SHP77 (cell line): ENCODE measurements around the gene RSKR.
A peak's percentile ranks its signal among the peaks of the same experiment; 100 is the strongest.
"Not testable (repeated sequence)": the region's sequence is repeated elsewhere in the genome, so short reads cannot be mapped to it uniquely, and the experiment has no call there.

Source experiments
- DNase-seq, 2 experiments: peaks; one replicate each; lab custom pipeline; 2025; lab: John Stamatoyannopoulos, UW

Gene RSKR, protein sequence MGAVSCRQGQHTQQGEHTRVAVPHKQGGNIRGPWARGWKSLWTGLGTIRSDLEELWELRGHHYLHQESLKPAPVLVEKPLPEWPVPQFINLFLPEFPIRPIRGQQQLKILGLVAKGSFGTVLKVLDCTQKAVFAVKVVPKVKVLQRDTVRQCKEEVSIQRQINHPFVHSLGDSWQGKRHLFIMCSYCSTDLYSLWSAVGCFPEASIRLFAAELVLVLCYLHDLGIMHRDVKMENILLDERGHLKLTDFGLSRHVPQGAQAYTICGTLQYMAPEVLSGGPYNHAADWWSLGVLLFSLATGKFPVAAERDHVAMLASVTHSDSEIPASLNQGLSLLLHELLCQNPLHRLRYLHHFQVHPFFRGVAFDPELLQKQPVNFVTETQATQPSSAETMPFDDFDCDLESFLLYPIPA

DNA sequence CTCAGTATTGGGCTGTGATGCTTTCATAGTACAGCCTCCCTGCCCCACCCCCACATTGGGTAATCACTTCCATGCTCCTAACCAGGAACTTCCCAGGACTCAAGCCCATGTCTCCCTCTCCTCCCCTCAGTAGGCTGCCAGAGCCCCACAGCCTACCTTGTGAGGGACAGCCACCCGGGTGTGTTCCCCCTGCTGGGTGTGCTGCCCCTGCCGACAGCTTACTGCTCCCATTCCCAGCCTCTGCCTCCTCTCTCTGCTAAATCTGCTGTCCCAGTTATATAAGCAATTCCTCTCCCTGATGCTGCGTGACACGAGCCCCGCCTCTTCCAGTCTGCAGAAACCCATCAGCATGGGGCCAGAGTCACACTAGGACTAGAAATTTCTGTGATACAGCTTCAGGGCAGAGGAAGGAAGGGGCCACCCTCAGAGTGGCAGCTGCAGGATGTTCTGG, at the start of gene RSKR:
RSKR (minus strand) TSS at position 255 of the 451 bp plus-strand sequence; CDS start at position 231, 24 bp downstream.
- no peak for DNase-seq

- no peak for DNase-seq
Observed at GRCh38 chr17:28663723-28664122, 49.7 kb upstream of the RSKR start.

GRCh38 chr17:28662527-28662829, 48.5 kb upstream of the RSKR start:
- DNase-seq = no peak

GRCh38 chr17:28661635-28662526, 47.9 kb upstream of the RSKR start, which contains the start of the genes SDF2 and SUPT6H:
Gene SDF2, minus strand, starts transcription at chr17:28661906. Its CDS starts 30 bp downstream, at chr17:28661876.
Gene SUPT6H, plus strand, starts transcription at chr17:28662205. Its CDS starts 11,197 bp downstream, at chr17:28673402.
- peak; percentile 80 to 85 for DNase-seq

GRCh38 chr17:28659497-28659881, 45.5 kb upstream of the RSKR start:
- DNase-seq = not testable (repeated sequence)

DNA sequence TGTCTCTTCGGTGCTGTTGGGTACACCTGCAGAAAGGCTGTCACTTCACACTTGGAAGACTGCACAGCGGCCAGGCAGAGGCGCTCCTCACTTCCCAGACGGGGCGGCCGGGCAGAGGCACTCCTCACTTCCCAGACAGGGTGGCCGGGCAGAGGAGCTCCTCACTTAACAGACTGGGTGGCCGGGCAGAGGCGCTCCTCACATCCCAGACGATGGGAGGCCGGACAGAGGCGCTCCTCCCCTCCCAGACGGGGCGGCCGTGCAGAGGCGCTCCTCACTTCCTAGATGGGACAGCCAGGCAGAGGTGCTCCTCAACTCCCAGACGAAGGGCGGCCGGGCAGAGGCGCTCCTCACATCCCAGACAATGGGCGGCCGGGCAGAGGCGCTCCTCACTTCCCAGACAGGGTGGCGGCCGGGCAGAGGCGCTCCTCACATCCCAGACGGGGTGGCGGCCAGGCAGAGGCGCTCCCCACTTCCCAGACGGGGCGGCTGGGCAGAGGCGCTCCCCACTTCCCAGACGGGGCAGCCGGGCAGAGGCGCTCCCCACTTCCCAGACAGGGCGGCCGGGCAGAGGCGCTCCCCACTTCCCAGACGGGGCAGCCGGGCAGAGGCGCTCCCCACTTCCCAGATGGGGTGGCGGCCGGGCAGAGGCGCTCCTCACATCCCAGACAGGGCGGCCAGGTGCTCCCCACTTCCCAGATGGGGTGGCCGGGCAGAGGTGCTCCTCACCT, 44.9 kb upstream of the RSKR start:
- not testable (repeated sequence) for DNase-seq

- DNase-seq = not testable (repeated sequence)
Observed at GRCh38 chr17:28658342-28658741, 44.4 kb upstream of the RSKR start.

GRCh38 chr17:28657756-28658155, 43.8 kb upstream of the RSKR start:
- no peak for DNase-seq

DNA sequence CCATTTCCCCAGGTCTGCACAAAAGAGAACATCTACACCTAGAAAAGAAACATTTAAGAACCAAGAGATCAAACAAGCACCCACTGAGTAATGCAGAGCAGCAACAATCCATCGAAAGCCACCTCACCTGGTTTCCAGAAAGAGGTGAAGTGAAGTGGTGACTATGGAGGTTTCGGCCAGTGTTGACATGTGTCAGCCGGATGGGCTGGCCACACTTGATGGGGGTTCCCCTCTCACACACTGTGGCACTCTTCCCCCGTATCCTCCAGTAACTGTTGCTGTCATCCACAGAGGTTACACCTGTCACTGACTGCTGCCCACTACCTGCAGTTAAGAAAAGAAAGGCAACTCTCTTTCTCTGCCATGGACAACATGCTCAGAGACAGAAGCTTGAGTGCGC, 41.2 kb upstream of the RSKR start:
- DNase-seq = no peak

DNA sequence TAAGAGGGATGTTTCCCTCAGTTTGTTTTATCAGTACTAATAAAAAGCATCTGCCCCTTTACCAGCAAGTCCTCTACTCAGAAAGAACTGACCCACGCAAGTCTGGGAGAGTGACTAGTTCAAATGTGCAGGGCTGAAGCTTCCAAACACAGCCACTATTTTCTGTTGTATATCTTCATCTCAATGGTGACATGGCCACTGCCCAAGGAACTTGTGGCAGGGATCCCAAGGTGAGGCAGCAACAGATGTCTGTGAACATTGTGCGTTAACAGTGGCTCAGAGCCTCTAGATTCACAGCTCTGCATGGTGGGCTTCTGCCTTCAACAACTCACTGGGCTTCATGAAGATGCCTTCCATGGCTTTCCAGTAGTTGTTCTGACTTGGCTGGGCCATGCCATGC, 34.7 kb upstream of the RSKR start:
- no peak for DNase-seq

DNA sequence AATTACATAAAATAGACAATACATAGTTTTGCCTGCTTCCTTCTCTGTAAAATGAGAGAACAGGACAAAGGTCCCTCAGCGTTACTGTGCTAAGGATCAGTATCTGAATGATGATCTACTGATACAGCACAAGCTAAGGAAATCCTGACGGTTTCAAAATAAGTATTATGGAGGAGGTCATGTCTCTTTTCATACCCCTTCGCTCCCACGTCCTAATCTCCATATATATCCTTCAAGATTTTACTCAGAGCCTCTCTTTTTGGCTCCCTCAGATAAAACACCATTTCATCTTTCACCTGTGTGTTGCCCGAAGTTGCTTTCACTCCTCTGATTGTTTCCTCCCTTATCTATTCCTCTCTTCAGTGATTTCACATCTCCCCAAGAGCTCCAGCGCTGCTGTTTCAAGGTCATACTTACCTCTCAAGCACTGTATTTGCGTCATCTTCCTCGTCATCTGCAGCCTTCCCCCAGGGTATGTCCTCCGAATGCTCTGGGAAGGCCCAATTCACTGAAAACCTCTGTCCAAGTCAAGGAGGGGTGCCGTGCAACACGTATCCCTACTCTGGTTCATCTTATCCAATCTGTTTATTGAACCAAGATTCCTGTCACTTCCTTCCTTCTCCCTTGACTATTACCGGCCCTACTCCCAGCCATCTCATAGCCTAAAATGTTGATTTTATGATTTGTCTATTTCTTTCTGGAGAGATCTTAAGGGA, 32.2 kb upstream of the RSKR start:
- peak in 1 of 2 experiments; percentile 47 for DNase-seq

GRCh38 chr17:28645576-28645939, 31.6 kb upstream of the RSKR start:
- no peak for DNase-seq

DNA sequence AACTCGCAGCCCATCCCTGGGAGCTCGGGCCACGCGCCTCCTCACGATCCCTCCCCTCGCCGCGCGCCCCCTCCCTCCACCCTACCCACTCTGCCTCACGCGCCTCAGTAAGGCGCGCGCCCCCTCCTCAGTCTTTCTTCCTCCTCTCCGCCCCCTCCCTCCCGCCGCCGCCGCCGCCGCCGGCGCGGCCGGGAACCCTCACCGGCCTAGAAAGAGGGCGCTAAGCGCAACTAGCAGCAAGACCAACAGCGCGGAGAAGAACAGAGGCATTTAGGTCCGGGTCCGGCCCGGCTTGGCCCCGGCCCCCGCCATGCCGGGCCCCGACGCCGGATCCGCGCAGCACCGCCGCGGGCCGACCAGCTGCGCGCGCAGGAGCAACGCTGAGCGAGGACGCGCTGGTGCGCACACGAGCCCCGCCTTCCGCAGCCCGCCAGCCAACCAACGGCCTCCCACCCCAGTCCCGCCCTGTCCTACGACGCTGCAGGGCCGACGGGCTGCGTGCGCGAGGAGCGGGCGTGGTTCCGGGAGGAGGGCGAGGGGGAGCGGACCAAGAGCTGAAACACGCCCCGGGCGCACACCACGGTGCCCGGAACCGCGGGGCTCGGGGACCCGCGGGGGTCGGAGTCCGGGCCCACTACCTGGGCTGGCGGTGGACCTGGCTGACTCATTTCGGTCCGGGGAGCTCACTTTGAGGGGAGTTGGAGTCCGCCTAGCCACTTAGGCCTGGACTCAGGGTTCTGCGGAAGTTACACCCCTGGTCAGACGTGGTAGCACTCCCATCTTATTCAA, 31.0 kb upstream of the RSKR start, which contains the start of gene BLTP2:
BLTP2 (minus strand) TSS at position 372 of the 789 bp plus-strand sequence; CDS start at position 270, 102 bp downstream.
- DNase-seq = peak; percentile 91 to 96

DNA sequence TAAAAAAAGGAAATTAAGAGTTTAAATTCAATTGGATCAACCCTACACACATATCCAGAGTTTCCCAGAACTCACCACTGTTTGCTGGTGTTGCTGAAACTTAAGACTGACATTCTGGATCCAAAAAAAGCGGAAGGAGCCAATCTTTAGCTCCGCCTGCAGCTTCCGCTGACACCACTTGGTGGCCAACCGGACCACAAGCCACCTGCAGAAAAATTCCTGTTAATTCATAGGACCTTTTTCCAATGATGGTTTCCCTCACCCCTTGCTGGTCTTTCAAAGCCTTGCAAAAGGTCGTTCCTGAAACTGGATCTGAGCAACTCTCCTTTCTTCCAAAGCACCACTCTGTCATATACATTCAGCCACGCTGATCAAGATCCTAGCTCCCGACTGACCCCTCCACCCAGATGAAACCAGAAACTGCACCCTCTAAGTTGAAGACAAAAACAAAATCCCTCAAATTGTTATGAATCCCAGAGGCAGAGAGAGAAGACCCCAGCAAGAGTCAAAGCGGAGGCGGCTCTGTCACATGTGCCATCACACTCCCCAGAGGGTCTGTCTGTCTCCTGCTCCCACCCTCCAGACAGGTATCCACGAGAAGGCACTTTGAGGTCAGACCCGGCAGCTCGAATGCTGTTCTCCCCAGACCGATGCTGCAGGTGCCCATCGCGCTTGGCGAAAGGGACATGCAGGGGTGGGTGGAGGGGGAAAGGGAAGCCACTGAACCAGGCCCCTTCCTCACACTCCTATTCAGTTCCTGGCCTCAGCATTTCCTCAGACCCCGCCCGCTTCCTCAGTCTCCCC, 30.2 kb upstream of the RSKR start:
- DNase-seq = peak; percentile 17 to 51

- no peak for DNase-seq
Observed at GRCh38 chr17:28641579-28641978, 27.6 kb upstream of the RSKR start.

DNA sequence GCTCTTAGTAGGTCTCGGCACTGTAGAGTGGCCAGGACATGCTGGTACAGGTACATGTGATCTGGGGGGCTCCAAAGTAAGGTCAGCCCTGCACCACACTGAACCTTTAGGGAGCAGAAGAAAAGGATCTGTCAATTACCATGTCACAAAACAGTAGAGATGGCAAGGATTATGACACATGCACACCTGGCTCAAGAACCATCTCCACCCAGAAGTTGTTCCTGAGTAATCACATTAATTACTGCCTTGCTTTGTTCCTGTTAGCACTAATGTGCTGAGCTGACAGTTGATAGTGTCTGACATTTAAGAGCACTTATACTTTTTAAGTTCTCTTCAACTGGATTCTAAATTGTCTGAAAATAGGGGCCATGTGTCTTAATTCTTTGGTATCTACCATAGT, 21.5 kb upstream of the RSKR start:
- no peak for DNase-seq

DNA sequence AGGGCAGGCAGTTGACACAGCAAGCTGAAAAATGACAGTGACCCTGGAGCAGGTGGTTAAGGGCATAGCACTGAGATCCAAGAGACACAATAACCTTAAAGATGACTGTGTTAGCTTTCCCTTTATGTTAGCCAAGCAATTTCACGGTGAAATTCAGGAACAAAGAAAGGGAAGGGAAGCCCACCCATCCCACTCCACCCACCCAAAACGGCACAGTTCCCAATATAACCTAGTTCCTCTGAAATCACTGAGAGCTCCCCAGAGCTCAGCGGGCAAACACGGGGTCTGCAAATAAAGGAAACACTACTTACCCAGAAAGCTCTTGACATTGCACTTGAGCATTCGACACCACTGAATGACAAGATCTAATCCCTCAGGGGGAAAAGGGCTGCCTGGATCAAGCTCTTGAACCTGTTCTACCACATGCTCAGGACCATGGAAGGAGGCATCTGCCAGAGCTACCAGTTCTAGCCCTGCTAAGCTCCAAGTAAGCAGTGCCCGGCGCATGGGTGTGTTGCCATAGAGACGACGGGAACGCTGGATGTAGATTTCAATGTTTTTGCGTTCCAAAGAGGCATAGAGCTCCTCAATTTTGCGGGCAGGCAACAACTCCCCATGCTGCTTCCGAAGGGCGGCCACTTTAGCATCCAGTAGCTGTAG, 20.4 kb upstream of the RSKR start:
- no peak for DNase-seq

GRCh38 chr17:28626818-28627217, 12.8 kb upstream of the RSKR start:
- DNase-seq = no peak

DNA sequence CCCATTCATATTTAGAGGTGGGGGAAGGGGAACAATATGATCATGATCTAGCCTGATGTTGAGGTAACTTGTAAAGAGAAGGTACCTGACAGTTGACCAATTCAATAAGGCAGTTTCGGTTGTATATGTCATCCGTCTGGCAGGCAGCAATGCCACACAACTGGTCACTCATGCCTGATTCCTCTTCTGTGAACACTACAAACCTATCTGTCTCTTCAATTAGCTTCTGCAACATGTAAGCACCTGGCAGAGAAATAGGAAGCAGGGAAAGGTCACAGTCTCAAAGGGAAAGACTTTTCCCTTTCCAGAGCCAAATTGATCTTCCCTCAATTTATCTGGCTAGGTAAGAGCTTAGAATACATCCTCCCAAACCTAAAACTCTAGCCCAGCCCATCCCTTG, 10.2 kb upstream of the RSKR start:
- DNase-seq = no peak
